Stomach (tissue), 9 donors: ENCODE results near the gene DENND2C. TPM values are rescaled to one million over a fixed set of nuclear protein-coding genes. Genes with fewer than 3 reads are reported as not detected.
A peak's percentile ranks its signal among the peaks of the same experiment; 100 is the strongest.

ENCODE experiments used
- DNase-seq, 2 donors: peaks; one replicate each; pipeline versions ENCODE4 v3.0.0 to v3.0.0-alpha.2; 2013 to 2019
- H3K27ac ChIP-seq, 5 donors: fragments of 200-600 bp in 4 of 5; sonication (generic) in 4 of 5; one replicate each; pipeline ENCODE4 v1.5.1; 2013 to 2019; ENCODE audit warnings: mild to moderate bottlenecking in 1 of 5, moderate library complexity in 1 of 5
- H3K27me3 ChIP-seq, 3 donors: fragments of 200-600 bp; sonication (generic); one replicate each; pipeline ENCODE4 v1.5.1; 2017 to 2019; ENCODE audit warnings: mixed run types in 1 of 3
- H3K36me3 ChIP-seq, 4 donors: fragments of 200-600 bp; sonication (generic); 1 replicate in 3 of 4; 2 replicates in 1 of 4; pipeline ENCODE4 v1.5.1; 2016 to 2019
- H3K4me1 ChIP-seq, 4 donors: fragments of 200-600 bp; sonication (generic); one replicate each; pipeline ENCODE4 v1.5.1; 2016 to 2019
- H3K4me3 ChIP-seq, 4 donors: fragments of 200-600 bp; sonication (generic) in 3 of 4; one replicate each; pipeline ENCODE4 v1.5.1; 2016 to 2019; ENCODE audit warnings: mild to moderate bottlenecking in 1 of 4
- H3K9me3 ChIP-seq, 4 donors: fragments of 200-600 bp; sonication (generic); one replicate each; pipeline ENCODE4 v1.5.1; 2016 to 2019
- EP300 ChIP-seq: sonication (generic); formaldehyde crosslinking; IDR thresholded peaks from one replicate; pipeline ENCODE4 v1.6.1; 2017; ENCODE audit warnings: antibody characterized with exemption
- POLR2A ChIP-seq, 4 donors: fragments of 450-650 bp; IDR thresholded peaks; one replicate each; pipeline ENCODE4 v1.6.1; 2016; ENCODE audit warnings: antibody characterized with exemption in 4 of 4, control low read depth in 2 of 4, mild to moderate bottlenecking in 1 of 4, moderate library complexity in 1 of 4
- POLR2AphosphoS5 ChIP-seq, 3 donors: sonication (generic); formaldehyde crosslinking; IDR thresholded peaks; one replicate each; pipeline ENCODE4 v1.6.1; 2016; ENCODE audit warnings: antibody characterized with exemption in 3 of 3
- WGBS, 5 donors: extraction: QIAGEN DNeasy Blood & Tissue Kit in 3 of 5; methylation state at CpG; one replicate each; pipeline versions ENCODE4 v1.1.5 to v1.1.7; 2013 to 2018; 5-methylcytosine and 5-hydroxymethylcytosine counted together
- intact Hi-C: fragments of 100-400 bp; cut with DNase I; formaldehyde crosslinking; loops from one replicate; pipeline ENCODE4 v1.15.1; 2023; ENCODE audit warnings: low total_unique reads
- polyA plus RNA-seq, 3 donors: library from polyadenylated mRNA; stranded (reverse); fragments of 200-250 nt; gene quantifications; one replicate each; pipeline ENCODE4 v1.2.3, GENCODE V29; 2013
- total RNA-seq, 5 donors: library from RNA; depleted of rRNA; stranded (reverse); fragments of >200 nt; gene quantifications; one replicate each; pipeline versions ENCODE4 v1.1.0 to v1.2.3, GENCODE V29; 2014 to 2016
- TF ChIP-seq, protein P1 (sequence below), 7 experiments: fragments of 450-650 bp in 4 of 7; fragments of 200-600 bp in 3 of 7; sonication (generic) in 3 of 7; IDR thresholded peaks; one replicate each; pipeline ENCODE4 v1.5.1; 2016 to 2019; ENCODE audit warnings: antibody characterized with exemption in 7 of 7, control low read depth in 2 of 7, mild to moderate bottlenecking in 1 of 7
- donor health status: healthy with polysubstance abuse.
- donor health status: Bipolar disorder and iron deficiency.
- donor health status: healthy.

Gene DENND2C
- total and polyA plus RNA-seq, 8 donors = 0.89 to 7.3 (median 2.7) TPM

DNA sequence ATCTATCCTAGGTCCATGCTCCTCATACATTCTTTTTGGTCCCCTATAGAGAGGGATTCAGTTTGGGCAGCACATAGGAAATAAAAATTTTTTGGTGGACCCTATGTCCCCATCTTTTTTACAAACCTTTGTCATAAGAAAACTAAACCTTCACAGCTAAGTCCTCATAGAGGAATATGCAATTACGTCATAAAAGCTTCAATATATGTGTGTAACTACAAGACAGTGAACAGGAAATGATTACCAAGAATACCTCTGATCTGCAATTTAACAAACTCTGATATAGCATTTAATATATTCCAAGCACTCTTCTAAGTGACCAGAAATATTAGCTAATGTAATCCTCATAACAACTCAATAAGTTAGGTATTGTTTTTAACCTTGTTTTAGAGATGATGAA is 6.3 kb upstream of the DENND2C start:
- no peak for DNase-seq
- Histone ChIP-seq H3K4me3 (no peak overlapping the region), H3K4me1 (peaks cover 0 to 3% (median 1%) of the 10 kb centered on the region in 4 donors), H3K36me3 (no peaks in the 10 kb centered on the region), H3K27me3 (peaks cover 0 to 10% (median 7%) of the 10 kb centered on the region in 3 donors), H3K9me3 (no peaks in the 10 kb centered on the region), H3K27ac (no peak overlapping the region)
- no peak for TF ChIP-seq POLR2AphosphoS5 (IDR thresholded peaks at IDR 0.05)
- no peak for TF ChIP-seq POLR2A (IDR thresholded peaks at IDR 0.05)
- TF ChIP-seq, protein P1, sequence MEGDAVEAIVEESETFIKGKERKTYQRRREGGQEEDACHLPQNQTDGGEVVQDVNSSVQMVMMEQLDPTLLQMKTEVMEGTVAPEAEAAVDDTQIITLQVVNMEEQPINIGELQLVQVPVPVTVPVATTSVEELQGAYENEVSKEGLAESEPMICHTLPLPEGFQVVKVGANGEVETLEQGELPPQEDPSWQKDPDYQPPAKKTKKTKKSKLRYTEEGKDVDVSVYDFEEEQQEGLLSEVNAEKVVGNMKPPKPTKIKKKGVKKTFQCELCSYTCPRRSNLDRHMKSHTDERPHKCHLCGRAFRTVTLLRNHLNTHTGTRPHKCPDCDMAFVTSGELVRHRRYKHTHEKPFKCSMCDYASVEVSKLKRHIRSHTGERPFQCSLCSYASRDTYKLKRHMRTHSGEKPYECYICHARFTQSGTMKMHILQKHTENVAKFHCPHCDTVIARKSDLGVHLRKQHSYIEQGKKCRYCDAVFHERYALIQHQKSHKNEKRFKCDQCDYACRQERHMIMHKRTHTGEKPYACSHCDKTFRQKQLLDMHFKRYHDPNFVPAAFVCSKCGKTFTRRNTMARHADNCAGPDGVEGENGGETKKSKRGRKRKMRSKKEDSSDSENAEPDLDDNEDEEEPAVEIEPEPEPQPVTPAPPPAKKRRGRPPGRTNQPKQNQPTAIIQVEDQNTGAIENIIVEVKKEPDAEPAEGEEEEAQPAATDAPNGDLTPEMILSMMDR (IDR thresholded peaks at IDR 0.05) = no peak
- TF ChIP-seq EP300 = no peak
- 85 to 91% (median 88%) methylated on average over 1 of the region's 1 CpG for WGBS, 5 donors
- intact Hi-C loops = no loop called here

GRCh38 chr1:114671939-114672275 is 2.1 kb upstream of the DENND2C start:
- intact Hi-C loops = no loop called here
- Histone ChIP-seq H3K27me3 (peaks cover 0 to 3% (median 0%) of the 10 kb centered on the region in 3 donors), H3K4me1 (peaks cover 6 to 23% (median 13%) of the 10 kb centered on the region in 4 donors), H3K9me3 (no peaks in the 10 kb centered on the region), H3K36me3 (no peaks in the 10 kb centered on the region), H3K4me3 (no peak overlapping the region), H3K27ac (no peak overlapping the region)
- DNase-seq = peak in 1 of 2 donors; percentile 7
- WGBS, 5 donors = 58 to 83% (median 77%) methylated on average over 7 of the region's 7 CpGs
- TF ChIP-seq POLR2A (IDR thresholded peaks at IDR 0.05) (no peak), POLR2AphosphoS5 (IDR thresholded peaks at IDR 0.05) (no peak), EP300 (no peak)
- TF ChIP-seq, protein P1 (IDR thresholded peaks at IDR 0.05) = no peak

GRCh38 chr1:114671011-114671938 is 1.4 kb upstream of the DENND2C start:
- peak in 1 of 2 donors; percentile 20 for DNase-seq
- H3K36me3 ChIP-seq = no peaks in the 10 kb centered on the region
- intact Hi-C loops = no loop called here
- H3K9me3 ChIP-seq = no peaks in the 10 kb centered on the region
- peak overlapping the region in 4 of 5 donors; percentile 78 to 89 (median 83) for H3K27ac ChIP-seq
- H3K27me3 ChIP-seq = peaks cover 0 to 3% (median 0%) of the 10 kb centered on the region in 3 donors
- peaks cover 6 to 23% (median 13%) of the 10 kb centered on the region in 4 donors for H3K4me1 ChIP-seq
- no peak for TF ChIP-seq POLR2A (IDR thresholded peaks at IDR 0.05)
- TF ChIP-seq, protein P1 (IDR thresholded peaks at IDR 0.05) = peak in 3 of 7 experiments; percentile 21 to 23 (median 22)
- TF ChIP-seq POLR2AphosphoS5 (IDR thresholded peaks at IDR 0.05) = no peak
- no peak for TF ChIP-seq EP300
- no peak overlapping the region for H3K4me3 ChIP-seq
- WGBS, 5 donors = 58 to 66% (median 63%) methylated on average over 9 of the region's 9 CpGs

GRCh38 chr1:114670083-114671010 is 498 bp upstream of the DENND2C start:
- peak overlapping the region; percentile 61 to 86 (median 64) for H3K4me3 ChIP-seq
- H3K9me3 ChIP-seq = no peaks in the 10 kb centered on the region
- H3K27me3 ChIP-seq = no peaks in the 10 kb centered on the region
- TF ChIP-seq POLR2AphosphoS5 (IDR thresholded peaks at IDR 0.05) = peak; percentile 55 to 82 (median 74)
- no peak for TF ChIP-seq EP300
- no peak for TF ChIP-seq POLR2A (IDR thresholded peaks at IDR 0.05)
- TF ChIP-seq, protein P1 (IDR thresholded peaks at IDR 0.05) = peak in 4 of 7 experiments; percentile 16 to 38 (median 35)
- intact Hi-C loops = no loop called here
- WGBS, 5 donors = 2 to 5% (median 3%) methylated on average over 32 to 45 of the region's 45 CpGs
- peak; percentile 95 to 97 for DNase-seq
- peak overlapping the region; percentile 78 to 89 (median 82) for H3K27ac ChIP-seq
- peaks cover 6 to 23% (median 13%) of the 10 kb centered on the region in 4 donors for H3K4me1 ChIP-seq
- no peaks in the 10 kb centered on the region for H3K36me3 ChIP-seq
